ENCODE results near the gene PAPOLA. TPM values are rescaled to one million over a fixed set of nuclear protein-coding genes. Genes with fewer than 3 reads are reported as not detected.
"Not testable (repeated sequence)": the region's sequence is repeated elsewhere in the genome, so short reads cannot be mapped to it uniquely, and the experiment has no call there.

PAPOLA gene
- total and polyA plus RNA-seq, 2 donors (not counting 1 experiment from before 2014, with no cell fraction given), result 104 to 324 TPM

GRCh38 chr14:96466918-96467317 lies 35.3 kb upstream of the PAPOLA start:
- TF ChIP-seq CTCF (IDR thresholded peaks at IDR 0.05) (no peak), EZH2 (IDR thresholded peaks at IDR 0.05; ENCODE audit: borderline replicate concordance, insufficient read depth, low read depth, low read length, poor library complexity, severe bottlenecking) (no peak)
- DNase-seq (no peak), ATAC-seq (ENCODE audit: low read depth) (no peak)
- H3K9me3 ChIP-seq (ENCODE audit: control extremely low read depth in 1 of 3, control insufficient read depth in 2 of 3, insufficient read depth in 1 of 3, low read length in 2 of 3), result no peaks in the 10 kb centered on the region
- H3K27ac ChIP-seq (ENCODE audit: low read length in 2 of 2), result no peak overlapping the region
- no peak overlapping the region for H3K9ac ChIP-seq (ENCODE audit: low read length)
- H3K4me3 ChIP-seq (ENCODE audit: control extremely low read depth in 1 of 5, extremely low read depth in 1 of 5, insufficient read depth in 1 of 5, low read depth in 2 of 5, low read length in 4 of 5), result no peak overlapping the region
- H3K4me1 ChIP-seq (ENCODE audit: control insufficient read depth in 2 of 2, insufficient read depth in 2 of 2, low read length in 2 of 2), result no peaks in the 10 kb centered on the region
- CTCF ChIA-PET, result no interaction called here
- no peaks in the 10 kb centered on the region for H3K9me3 Mint-ChIP-seq (ENCODE audit: insufficient read depth)
- no peak overlapping the region for H3K4me3 Mint-ChIP-seq
- H3K27ac Mint-ChIP-seq, result no peak overlapping the region
- no peaks in the 10 kb centered on the region for H3K27me3 ChIP-seq (replicated peaks in 1 of 4; ENCODE audit: control extremely low read depth in 1 of 4, control insufficient read depth in 3 of 4, insufficient read depth in 4 of 4, low read length in 3 of 4)
- H3K79me2 ChIP-seq (ENCODE audit: control insufficient read depth, insufficient read depth, low read length), result no peaks in the 10 kb centered on the region
- H3K4me2 ChIP-seq (replicated peaks; ENCODE audit: low read depth, low read length, poor library complexity, severe bottlenecking), result no peak overlapping the region
- H4K20me1 ChIP-seq (ENCODE audit: control insufficient read depth, insufficient read depth, low read length, poor library complexity, severe bottlenecking), result no peaks in the 10 kb centered on the region
- intact Hi-C loops (cut with micrococcal nuclease), result no loop called here
- H3K36me3 ChIP-seq (replicated peaks in 1 of 2; ENCODE audit: control extremely low read depth in 1 of 2, control insufficient read depth in 1 of 2, extremely low read depth in 1 of 2, insufficient read depth in 2 of 2, low read length in 1 of 2), result no peaks in the 10 kb centered on the region
- H2AFZ ChIP-seq (ENCODE audit: insufficient read depth, low read depth, low read length, poor library complexity, severe bottlenecking), result no peak overlapping the region
- H3K4me1 Mint-ChIP-seq, result no peaks in the 10 kb centered on the region
- no CpG with 5 or more reads among the region's 3 CpGs for WGBS (ENCODE audit: insufficient coverage)
- POLR2A ChIA-PET, result no interaction called here
- no peaks in the 10 kb centered on the region for H3K27me3 Mint-ChIP-seq

GRCh38 chr14:96470331-96470730 lies 31.9 kb upstream of the PAPOLA start:
- no peaks in the 10 kb centered on the region for H4K20me1 ChIP-seq (ENCODE audit: control insufficient read depth, insufficient read depth, low read length, poor library complexity, severe bottlenecking)
- DNase-seq (no peak), ATAC-seq (ENCODE audit: low read depth) (no peak)
- no peaks in the 10 kb centered on the region for H3K36me3 ChIP-seq (replicated peaks in 1 of 2; ENCODE audit: control extremely low read depth in 1 of 2, control insufficient read depth in 1 of 2, extremely low read depth in 1 of 2, insufficient read depth in 2 of 2, low read length in 1 of 2)
- H3K27ac ChIP-seq (ENCODE audit: low read length in 2 of 2), result no peak overlapping the region
- CTCF ChIA-PET, result no interaction called here
- H3K79me2 ChIP-seq (ENCODE audit: control insufficient read depth, insufficient read depth, low read length), result no peaks in the 10 kb centered on the region
- TF ChIP-seq CTCF (IDR thresholded peaks at IDR 0.05) (no peak), EZH2 (IDR thresholded peaks at IDR 0.05; ENCODE audit: borderline replicate concordance, insufficient read depth, low read depth, low read length, poor library complexity, severe bottlenecking) (no peak)
- Mint-ChIP-seq H3K9me3 (ENCODE audit: insufficient read depth) (no peaks in the 10 kb centered on the region), H3K4me3 (no peak overlapping the region), H3K27me3 (no peaks in the 10 kb centered on the region), H3K4me1 (no peaks in the 10 kb centered on the region), H3K27ac (no peak overlapping the region)
- H3K9ac ChIP-seq (ENCODE audit: low read length), result no peak overlapping the region
- intact Hi-C loops (cut with micrococcal nuclease), result no loop called here
- no peaks in the 10 kb centered on the region for H3K4me1 ChIP-seq (ENCODE audit: control insufficient read depth in 2 of 2, insufficient read depth in 2 of 2, low read length in 2 of 2)
- WGBS (ENCODE audit: insufficient coverage), result no CpG with 5 or more reads among the region's 4 CpGs
- H3K4me3 ChIP-seq (ENCODE audit: control extremely low read depth in 1 of 5, extremely low read depth in 1 of 5, insufficient read depth in 1 of 5, low read depth in 2 of 5, low read length in 4 of 5), result no peak overlapping the region
- no peak overlapping the region for H3K4me2 ChIP-seq (replicated peaks; ENCODE audit: low read depth, low read length, poor library complexity, severe bottlenecking)
- no peak overlapping the region for H2AFZ ChIP-seq (ENCODE audit: insufficient read depth, low read depth, low read length, poor library complexity, severe bottlenecking)
- no peaks in the 10 kb centered on the region for H3K9me3 ChIP-seq (ENCODE audit: control extremely low read depth in 1 of 3, control insufficient read depth in 2 of 3, insufficient read depth in 1 of 3, low read length in 2 of 3)
- no peaks in the 10 kb centered on the region for H3K27me3 ChIP-seq (replicated peaks in 1 of 4; ENCODE audit: control extremely low read depth in 1 of 4, control insufficient read depth in 3 of 4, insufficient read depth in 4 of 4, low read length in 3 of 4)
- POLR2A ChIA-PET, result no interaction called here

- H3K27ac Mint-ChIP-seq; intact Hi-C loops (cut with micrococcal nuclease); H3K9me3 ChIP-seq (ENCODE audit: control extremely low read depth in 1 of 3, control insufficient read depth in 2 of 3, insufficient read depth in 1 of 3, low read length in 2 of 3); H3K4me1 ChIP-seq (ENCODE audit: control insufficient read depth in 2 of 2, insufficient read depth in 2 of 2, low read length in 2 of 2); H3K27ac ChIP-seq (ENCODE audit: low read length in 2 of 2); CTCF ChIA-PET; H2AFZ ChIP-seq (ENCODE audit: insufficient read depth, low read depth, low read length, poor library complexity, severe bottlenecking); H3K4me3 ChIP-seq (ENCODE audit: control extremely low read depth in 1 of 5, extremely low read depth in 1 of 5, insufficient read depth in 1 of 5, low read depth in 2 of 5, low read length in 4 of 5); POLR2A ChIA-PET; H3K9ac ChIP-seq (ENCODE audit: low read length); ATAC-seq (ENCODE audit: low read depth); H4K20me1 ChIP-seq (ENCODE audit: control insufficient read depth, insufficient read depth, low read length, poor library complexity, severe bottlenecking); H3K36me3 ChIP-seq (replicated peaks in 1 of 2; ENCODE audit: control extremely low read depth in 1 of 2, control insufficient read depth in 1 of 2, extremely low read depth in 1 of 2, insufficient read depth in 2 of 2, low read length in 1 of 2); H3K27me3 Mint-ChIP-seq; H3K79me2 ChIP-seq (ENCODE audit: control insufficient read depth, insufficient read depth, low read length); H3K4me1 Mint-ChIP-seq; H3K4me2 ChIP-seq (replicated peaks; ENCODE audit: low read depth, low read length, poor library complexity, severe bottlenecking); H3K4me3 Mint-ChIP-seq; H3K27me3 ChIP-seq (replicated peaks in 1 of 4; ENCODE audit: control extremely low read depth in 1 of 4, control insufficient read depth in 3 of 4, insufficient read depth in 4 of 4, low read length in 3 of 4); DNase-seq; H3K9me3 Mint-ChIP-seq (ENCODE audit: insufficient read depth): not testable (repeated sequence)
- 95% methylated on average over 2 of the region's 4 CpGs for WGBS (ENCODE audit: insufficient coverage)
Observed at GRCh38 chr14:96470967-96471366, 31.2 kb upstream of the PAPOLA start.
